Esophagus muscularis mucosa (tissue), 4 donors: Measurements from ENCODE around the gene EFR3B. TPM values are rescaled to one million over a fixed set of nuclear protein-coding genes. Genes with fewer than 3 reads are reported as not detected.

Experiments used
- DNase-seq: peaks from one replicate; pipeline ENCODE4 v3.0.0-alpha.2; 2017; ENCODE audit errors: extremely low spot score
- H3K27ac ChIP-seq, 4 donors: fragments of 200-600 bp; sonication (generic); replicated peaks in 1 of 4; 1 replicate in 3 of 4; 2 replicates in 1 of 4; pipeline ENCODE4 v1.5.1; 2016 to 2019; ENCODE audit warnings: mild to moderate bottlenecking in 1 of 4
- H3K27me3 ChIP-seq, 4 donors: fragments of 200-600 bp; sonication (generic); one replicate each; pipeline versions ENCODE4 v1.5.1 to v1.6.0; 2016 to 2019
- H3K36me3 ChIP-seq, 4 donors: fragments of 200-600 bp; sonication (generic); one replicate each; pipeline ENCODE4 v1.5.1; 2016 to 2019
- H3K4me1 ChIP-seq, 4 donors: fragments of 200-600 bp; sonication (generic); one replicate each; pipeline ENCODE4 v1.5.1; 2016 to 2019
- H3K4me3 ChIP-seq, 4 donors: fragments of 200-600 bp; sonication (generic); 1 replicate in 2 of 4; 2 replicates in 2 of 4; pipeline ENCODE4 v1.5.1; 2016 to 2019; ENCODE audit warnings: mild to moderate bottlenecking in 4 of 4, moderate library complexity in 1 of 4
- H3K9me3 ChIP-seq, 4 donors: fragments of 200-600 bp; sonication (generic); 1 replicate in 3 of 4; 2 replicates in 1 of 4; pipeline ENCODE4 v1.5.1; 2016 to 2019
- CTCF ChIP-seq, 3 experiments: fragments of 200-600 bp in 2 of 3; fragments of 450-650 bp in 1 of 3; sonication (generic) in 2 of 3; IDR thresholded peaks; one replicate each; pipeline ENCODE4 v1.5.1; 2017 to 2019; ENCODE audit warnings: antibody characterized with exemption in 3 of 3, mild to moderate bottlenecking in 2 of 3, moderate library complexity in 1 of 3
- EP300 ChIP-seq: sonication (generic); formaldehyde crosslinking; IDR thresholded peaks from one replicate; pipeline ENCODE4 v1.6.1; 2017; ENCODE audit warnings: antibody characterized with exemption
- POLR2A ChIP-seq: fragments of 450-650 bp; IDR thresholded peaks from one replicate; pipeline ENCODE4 v1.6.1; 2017; ENCODE audit warnings: antibody characterized with exemption, moderate library complexity, mild to moderate bottlenecking, low read depth
- POLR2AphosphoS5 ChIP-seq, 2 donors: sonication (generic); formaldehyde crosslinking; IDR thresholded peaks; one replicate each; pipeline ENCODE4 v1.6.1; 2017; ENCODE audit warnings: antibody characterized with exemption in 2 of 2
- WGBS: methylation state at CpG from one replicate; pipeline ENCODE4 v1.1.5; 2018; 5-methylcytosine and 5-hydroxymethylcytosine counted together
- intact Hi-C: fragments of 100-400 bp; cut with DNase I; formaldehyde crosslinking; loops from one replicate; pipeline ENCODE4 v1.15.1; 2023
- total RNA-seq, 4 donors: library from RNA; depleted of rRNA; stranded (reverse); fragments of >200 nt; gene quantifications; one replicate each; pipeline versions ENCODE4 v1.1.0 to v1.2.1, GENCODE V29; 2016

Gene EFR3B
- total RNA-seq, 4 donors from 2014 or later: 0.65 to 2.9 (median 1.00) TPM

- intact Hi-C loops: no loop called here
- DNase-seq: no peak
- no peak for TF ChIP-seq CTCF (IDR thresholded peaks at IDR 0.05)
- TF ChIP-seq EP300: no peak
- TF ChIP-seq POLR2A: no peak
- TF ChIP-seq POLR2AphosphoS5 (IDR thresholded peaks at IDR 0.05): no peak
- H3K4me3 ChIP-seq: no peak overlapping the region
- peaks cover 11 to 17% (median 15%) of the 10 kb centered on the region in 4 donors for H3K4me1 ChIP-seq
- no peaks in the 10 kb centered on the region for H3K27me3 ChIP-seq
- no peaks in the 10 kb centered on the region for H3K9me3 ChIP-seq
- no peaks in the 10 kb centered on the region for H3K36me3 ChIP-seq
- WGBS: 94% methylated on average over 4 of the region's 4 CpGs
- H3K27ac ChIP-seq: no peak overlapping the region
Observed at GRCh38 chr2:25085761-25086560, 44.1 kb downstream of the EFR3B start.

- TF ChIP-seq POLR2A: no peak
- TF ChIP-seq CTCF (IDR thresholded peaks at IDR 0.05): no peak
- no peak for TF ChIP-seq POLR2AphosphoS5 (IDR thresholded peaks at IDR 0.05)
- no peak for TF ChIP-seq EP300
- Histone ChIP-seq H3K27ac (no peak overlapping the region), H3K9me3 (no peaks in the 10 kb centered on the region), H3K4me3 (no peak overlapping the region), H3K4me1 (peaks cover 0 to 6% (median 2%) of the 10 kb centered on the region in 4 donors), H3K27me3 (no peaks in the 10 kb centered on the region), H3K36me3 (peaks cover 0 to 5% (median 0%) of the 10 kb centered on the region in 4 donors)
- 80% methylated on average over 6 of the region's 6 CpGs for WGBS
- intact Hi-C loops: no loop called here
- no peak for DNase-seq
Observed at GRCh38 chr2:25088817-25089516, 47.1 kb downstream of the EFR3B start.

GRCh38 chr2:25089605-25090315, 47.9 kb downstream of the EFR3B start:
- DNase-seq: no peak
- Histone ChIP-seq H3K27me3 (no peaks in the 10 kb centered on the region), H3K36me3 (peaks cover 0 to 5% (median 0%) of the 10 kb centered on the region in 4 donors), H3K4me3 (no peak overlapping the region), H3K9me3 (no peaks in the 10 kb centered on the region), H3K27ac (no peak overlapping the region), H3K4me1 (peaks cover 0 to 6% (median 2%) of the 10 kb centered on the region in 4 donors)
- WGBS: 84% methylated on average over 11 of the region's 11 CpGs
- TF ChIP-seq CTCF (IDR thresholded peaks at IDR 0.05): no peak
- TF ChIP-seq POLR2AphosphoS5 (IDR thresholded peaks at IDR 0.05): no peak
- no peak for TF ChIP-seq EP300
- no peak for TF ChIP-seq POLR2A
- intact Hi-C loops: no loop called here

GRCh38 chr2:25090801-25091200, 48.9 kb downstream of the EFR3B start:
- 88% methylated on average over 8 of the region's 8 CpGs for WGBS
- H3K4me1 ChIP-seq: peaks cover 0 to 6% (median 2%) of the 10 kb centered on the region in 4 donors
- no peak for DNase-seq
- H3K4me3 ChIP-seq: no peak overlapping the region
- no peaks in the 10 kb centered on the region for H3K9me3 ChIP-seq
- H3K27me3 ChIP-seq: no peaks in the 10 kb centered on the region
- TF ChIP-seq CTCF (IDR thresholded peaks at IDR 0.05): no peak
- TF ChIP-seq POLR2AphosphoS5 (IDR thresholded peaks at IDR 0.05): no peak
- no peak for TF ChIP-seq EP300
- TF ChIP-seq POLR2A: no peak
- H3K36me3 ChIP-seq: peaks cover 0 to 5% (median 0%) of the 10 kb centered on the region in 4 donors
- intact Hi-C loops: no loop called here
- H3K27ac ChIP-seq: no peak overlapping the region
